Esophagus muscularis mucosa (tissue), 4 donors: ENCODE data around the gene RYR1. TPM values are rescaled to one million over a fixed set of nuclear protein-coding genes. Genes with fewer than 3 reads are reported as not detected.
"Not testable (repeated sequence)": the region's sequence is repeated elsewhere in the genome, so short reads cannot be mapped to it uniquely, and the experiment has no call there.

Experiments
- DNase-seq: peaks from one replicate; pipeline ENCODE4 v3.0.0-alpha.2; 2017; ENCODE audit errors: extremely low spot score
- H3K27ac ChIP-seq, 4 donors: fragments of 200-600 bp; sonication (generic); replicated peaks in 1 of 4; 1 replicate in 3 of 4; 2 replicates in 1 of 4; pipeline ENCODE4 v1.5.1; 2016 to 2019; ENCODE audit warnings: mild to moderate bottlenecking in 1 of 4
- H3K27me3 ChIP-seq, 4 donors: fragments of 200-600 bp; sonication (generic); one replicate each; pipeline versions ENCODE4 v1.5.1 to v1.6.0; 2016 to 2019
- H3K36me3 ChIP-seq, 4 donors: fragments of 200-600 bp; sonication (generic); one replicate each; pipeline ENCODE4 v1.5.1; 2016 to 2019
- H3K4me1 ChIP-seq, 4 donors: fragments of 200-600 bp; sonication (generic); one replicate each; pipeline ENCODE4 v1.5.1; 2016 to 2019
- H3K4me3 ChIP-seq, 4 donors: fragments of 200-600 bp; sonication (generic); 1 replicate in 2 of 4; 2 replicates in 2 of 4; pipeline ENCODE4 v1.5.1; 2016 to 2019; ENCODE audit warnings: mild to moderate bottlenecking in 4 of 4, moderate library complexity in 1 of 4
- H3K9me3 ChIP-seq, 4 donors: fragments of 200-600 bp; sonication (generic); 1 replicate in 3 of 4; 2 replicates in 1 of 4; pipeline ENCODE4 v1.5.1; 2016 to 2019
- CTCF ChIP-seq, 3 experiments: fragments of 200-600 bp in 2 of 3; fragments of 450-650 bp in 1 of 3; sonication (generic) in 2 of 3; IDR thresholded peaks; one replicate each; pipeline ENCODE4 v1.5.1; 2017 to 2019; ENCODE audit warnings: antibody characterized with exemption in 3 of 3, mild to moderate bottlenecking in 2 of 3, moderate library complexity in 1 of 3
- EP300 ChIP-seq: sonication (generic); formaldehyde crosslinking; IDR thresholded peaks from one replicate; pipeline ENCODE4 v1.6.1; 2017; ENCODE audit warnings: antibody characterized with exemption
- POLR2A ChIP-seq: fragments of 450-650 bp; IDR thresholded peaks from one replicate; pipeline ENCODE4 v1.6.1; 2017; ENCODE audit warnings: antibody characterized with exemption, moderate library complexity, mild to moderate bottlenecking, low read depth
- POLR2AphosphoS5 ChIP-seq, 2 donors: sonication (generic); formaldehyde crosslinking; IDR thresholded peaks; one replicate each; pipeline ENCODE4 v1.6.1; 2017; ENCODE audit warnings: antibody characterized with exemption in 2 of 2
- WGBS: methylation state at CpG from one replicate; pipeline ENCODE4 v1.1.5; 2018; 5-methylcytosine and 5-hydroxymethylcytosine counted together
- intact Hi-C: fragments of 100-400 bp; cut with DNase I; formaldehyde crosslinking; loops from one replicate; pipeline ENCODE4 v1.15.1; 2023
- total RNA-seq, 4 donors: library from RNA; depleted of rRNA; stranded (reverse); fragments of >200 nt; gene quantifications; one replicate each; pipeline versions ENCODE4 v1.1.0 to v1.2.1, GENCODE V29; 2016

Gene RYR1
- total RNA-seq, 4 donors from 2014 or later = 0.99 to 4.0 (median 2.7) TPM

GRCh38 chr19:38515896-38516295 is 82.4 kb downstream of the RYR1 start:
- no peaks in the 10 kb centered on the region for H3K36me3 ChIP-seq
- no peaks in the 10 kb centered on the region for H3K9me3 ChIP-seq
- 88% methylated on average over 15 of the region's 17 CpGs for WGBS
- no peak overlapping the region for H3K27ac ChIP-seq
- intact Hi-C loops = loop anchor here (5.0 to 10.0 kb wide), 2 partner anchors 114 to 119 kb away; partner anchors contain the start of gene FAM98C
- TF ChIP-seq CTCF (IDR thresholded peaks at IDR 0.05) = no peak
- no peak for TF ChIP-seq EP300
- TF ChIP-seq POLR2A = no peak
- TF ChIP-seq POLR2AphosphoS5 (IDR thresholded peaks at IDR 0.05) = no peak
- no peak overlapping the region for H3K4me3 ChIP-seq
- no peak for DNase-seq
- H3K27me3 ChIP-seq = peaks cover 0 to 6% (median 0%) of the 10 kb centered on the region in 4 donors
- peaks cover 0 to 10% (median 8%) of the 10 kb centered on the region in 4 donors for H3K4me1 ChIP-seq

GRCh38 chr19:38516802-38517201 is 83.3 kb downstream of the RYR1 start:
- Histone ChIP-seq H3K4me1 (peaks cover 0 to 10% (median 8%) of the 10 kb centered on the region in 4 donors), H3K27me3 (peaks cover 0 to 5% (median 0%) of the 10 kb centered on the region in 4 donors), H3K4me3 (no peak overlapping the region), H3K27ac (no peak overlapping the region), H3K9me3 (no peaks in the 10 kb centered on the region), H3K36me3 (no peaks in the 10 kb centered on the region)
- WGBS = 91% methylated on average over 6 of the region's 6 CpGs
- intact Hi-C loops = loop anchor here (5.0 to 10.0 kb wide), 2 partner anchors 115 to 118 kb away; partner anchors contain the start of gene FAM98C
- TF ChIP-seq POLR2AphosphoS5 (IDR thresholded peaks at IDR 0.05) (no peak), CTCF (IDR thresholded peaks at IDR 0.05) (no peak), POLR2A (no peak), EP300 (no peak)
- DNase-seq = no peak

GRCh38 chr19:38517321-38517720 is 83.8 kb downstream of the RYR1 start:
- Histone ChIP-seq H3K27me3 (peaks cover 0 to 5% (median 0%) of the 10 kb centered on the region in 4 donors), H3K36me3 (no peaks in the 10 kb centered on the region), H3K9me3 (no peaks in the 10 kb centered on the region), H3K4me3 (no peak overlapping the region), H3K27ac (no peak overlapping the region), H3K4me1 (peaks cover 0 to 10% (median 8%) of the 10 kb centered on the region in 4 donors)
- WGBS = 86% methylated on average over 10 of the region's 21 CpGs
- DNase-seq = no peak
- intact Hi-C loops = loop anchor here (5.0 to 10.0 kb wide), 2 partner anchors 115 to 117 kb away; partner anchors contain the start of gene FAM98C
- no peak for TF ChIP-seq EP300
- TF ChIP-seq POLR2A = no peak
- TF ChIP-seq POLR2AphosphoS5 (IDR thresholded peaks at IDR 0.05) = no peak
- TF ChIP-seq CTCF (IDR thresholded peaks at IDR 0.05) = no peak

- H3K27me3 ChIP-seq, H3K27ac ChIP-seq, DNase-seq, H3K4me3 ChIP-seq, H3K4me1 ChIP-seq, H3K9me3 ChIP-seq, H3K36me3 ChIP-seq: not testable (repeated sequence)
- intact Hi-C loops = loop anchor here (5.0 to 10.0 kb wide), 2 partner anchors 116 to 117 kb away; partner anchors contain the start of gene FAM98C
- 68% methylated on average over 1 of the region's 1 CpG for WGBS
Measured at GRCh38 chr19:38517980-38518379, 84.5 kb downstream of the RYR1 start.

GRCh38 chr19:38519168-38519567 is 85.7 kb downstream of the RYR1 start:
- TF ChIP-seq POLR2A = no peak
- no peak for TF ChIP-seq CTCF (IDR thresholded peaks at IDR 0.05)
- no peak for TF ChIP-seq EP300
- TF ChIP-seq POLR2AphosphoS5 (IDR thresholded peaks at IDR 0.05) = no peak
- DNase-seq = no peak
- intact Hi-C loops = loop anchor here (5.0 to 10.0 kb wide), 2 partner anchors 116 to 117 kb away; partner anchors contain the start of gene FAM98C
- WGBS = 90% methylated on average over 26 of the region's 26 CpGs
- Histone ChIP-seq H3K9me3 (no peaks in the 10 kb centered on the region), H3K27ac (no peak overlapping the region), H3K36me3 (no peaks in the 10 kb centered on the region), H3K4me3 (no peak overlapping the region), H3K4me1 (peaks cover 0 to 10% (median 8%) of the 10 kb centered on the region in 4 donors), H3K27me3 (peaks cover 0 to 5% (median 0%) of the 10 kb centered on the region in 4 donors)
